NCI-H2171 treated with DMSO at 0.1 percent for 48 hours (cell line): ENCODE results near the gene MEI1.
"Not testable (repeated sequence)": the region's sequence is repeated elsewhere in the genome, so short reads cannot be mapped to it uniquely, and the experiment has no call there.

Source experiments
- DNase-seq: peaks from one replicate; lab custom pipeline; 2025; lab: John Stamatoyannopoulos, UW

Gene MEI1

GRCh38 chr22:41681616-41682015 is 17.7 kb upstream of the MEI1 start:
- DNase-seq = no peak

DNA sequence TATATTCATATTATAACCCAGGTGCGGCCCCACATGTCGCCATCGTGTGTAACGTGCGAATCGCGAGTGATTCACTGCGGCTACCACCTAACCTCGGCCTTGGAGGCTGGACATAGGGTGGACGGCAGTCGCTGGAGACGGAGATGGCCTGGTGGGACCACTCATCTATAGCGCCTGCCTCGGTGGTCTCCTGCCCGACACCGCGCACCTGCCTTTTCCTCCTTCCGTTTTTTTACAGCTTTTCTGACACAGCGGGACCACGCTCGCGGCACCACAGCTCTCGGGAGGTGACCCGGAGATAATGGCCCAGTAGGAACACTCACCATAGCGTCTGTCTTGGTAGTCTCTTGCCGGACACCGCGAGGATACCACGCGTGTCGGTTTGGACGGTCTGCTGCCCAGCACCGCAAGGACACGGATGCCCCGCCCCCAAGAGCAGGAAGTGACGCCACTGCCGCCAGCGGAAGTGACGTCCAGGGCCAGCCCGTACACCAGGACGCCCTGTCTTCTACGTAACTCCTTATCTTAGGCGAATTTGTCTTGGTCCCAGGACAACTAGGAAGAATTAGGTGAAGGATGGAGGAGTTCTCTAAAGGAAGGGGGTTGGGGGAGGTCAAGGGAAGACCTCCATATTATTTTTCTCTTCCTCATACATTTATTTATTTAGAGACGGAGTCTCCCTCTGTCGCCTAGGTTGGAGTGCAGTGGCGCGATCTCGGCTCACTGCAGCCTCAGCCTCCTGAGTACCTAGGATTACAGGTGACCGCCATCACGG is 17.1 kb upstream of the MEI1 start:
- peak; percentile 77 for DNase-seq

- no peak for DNase-seq
Measured at GRCh38 chr22:41683052-41683451, 16.3 kb upstream of the MEI1 start.

DNA sequence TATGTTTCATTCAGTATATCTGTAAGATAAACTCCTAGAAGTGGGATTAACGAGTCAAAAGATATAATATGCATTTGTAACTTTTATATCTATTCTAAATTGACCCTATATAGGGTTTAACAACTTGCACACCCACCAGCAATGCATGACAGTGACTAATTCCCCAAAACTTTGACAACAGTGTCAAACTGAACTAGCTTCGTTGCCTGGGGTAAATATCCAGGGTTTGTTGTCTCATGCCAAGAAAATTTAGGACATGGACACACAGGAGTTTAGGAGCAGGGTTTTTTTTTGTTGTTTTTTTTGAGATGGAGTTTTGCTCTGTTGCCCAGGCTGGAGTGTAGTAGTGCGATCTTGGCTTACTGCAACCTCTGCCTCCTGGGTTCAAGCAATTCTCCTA is 15.7 kb upstream of the MEI1 start:
- no peak for DNase-seq

- DNase-seq = no peak
Measured at GRCh38 chr22:41684194-41684593, 15.1 kb upstream of the MEI1 start.

DNA sequence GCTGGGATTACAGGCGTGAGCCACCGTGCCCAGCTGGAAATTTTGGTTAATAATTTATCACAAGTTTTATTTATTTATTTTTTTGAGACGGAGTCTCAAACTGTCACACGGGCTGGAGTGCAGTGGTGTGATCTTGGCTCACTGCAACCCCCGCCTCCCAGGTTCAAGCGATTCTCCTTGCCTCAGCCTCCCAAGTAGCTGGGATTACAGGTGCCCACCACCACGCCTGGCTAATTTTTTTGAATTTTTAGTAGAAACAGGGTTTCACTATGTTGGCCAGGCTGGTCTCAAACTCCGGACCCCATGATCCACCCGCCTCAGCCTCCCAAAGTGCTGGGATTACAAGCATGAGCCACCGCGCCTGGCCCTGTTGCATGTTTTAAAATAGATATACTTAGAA is 12.4 kb upstream of the MEI1 start:
- DNase-seq = not testable (repeated sequence)

DNA sequence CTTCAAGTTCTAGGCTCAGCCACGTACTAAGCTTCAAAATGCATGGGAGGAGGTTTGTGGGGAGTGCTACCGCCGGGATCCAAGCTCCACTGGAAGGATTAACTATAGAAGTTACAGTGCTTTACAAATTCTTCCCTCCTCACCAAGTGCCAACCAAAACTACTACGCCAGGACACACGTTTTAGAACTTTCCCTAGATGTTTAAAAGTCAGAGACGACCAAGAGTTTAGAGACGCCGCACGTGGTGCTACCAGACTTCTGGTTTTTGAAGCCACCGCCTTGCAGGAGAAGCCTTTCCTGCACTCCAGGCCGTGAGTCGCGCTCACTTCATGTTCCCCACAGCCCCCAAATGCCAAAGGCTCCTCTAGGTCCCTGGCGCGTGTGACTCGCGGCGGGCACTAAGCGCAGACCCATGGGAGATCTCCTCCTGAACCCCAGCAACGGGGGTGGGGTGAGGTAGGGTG is 11.4 kb upstream of the MEI1 start:
- no peak for DNase-seq

- DNase-seq = peak; percentile 91
Measured at GRCh38 chr22:41688365-41689211, 10.7 kb upstream of the MEI1 start, which contains the start of gene SNU13. SNU13 (minus strand) TSS chr22:41688867; CDS start chr22:41688796, 71 bp downstream.

GRCh38 chr22:41690476-41690875 is 8.8 kb upstream of the MEI1 start:
- DNase-seq = no peak

GRCh38 chr22:41695211-41695610 is 4.1 kb upstream of the MEI1 start:
- DNase-seq = no peak

DNA sequence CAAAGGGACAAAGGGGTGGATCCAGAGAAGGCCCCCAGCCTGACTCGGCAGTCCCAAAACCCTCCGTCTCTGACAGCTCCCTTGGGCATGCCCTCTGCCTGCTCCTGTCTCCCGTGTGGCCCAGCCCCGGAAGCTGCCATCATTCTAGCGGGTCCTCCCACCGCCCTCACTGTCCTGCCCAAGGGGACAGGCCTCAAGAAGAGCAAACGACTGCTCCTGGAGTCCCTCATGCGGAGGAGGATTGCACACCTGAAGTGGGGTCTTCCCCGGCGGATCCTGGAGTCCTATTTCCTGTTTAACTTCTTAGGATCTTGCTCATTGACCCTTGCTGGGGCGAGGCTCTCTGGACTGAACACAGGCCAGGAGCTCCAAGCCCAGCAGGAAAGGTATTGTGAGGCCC is 2.6 kb upstream of the MEI1 start:
- DNase-seq = no peak

- peak; percentile 83 for DNase-seq
Measured at GRCh38 chr22:41697126-41697775, 2.1 kb upstream of the MEI1 start.

DNA sequence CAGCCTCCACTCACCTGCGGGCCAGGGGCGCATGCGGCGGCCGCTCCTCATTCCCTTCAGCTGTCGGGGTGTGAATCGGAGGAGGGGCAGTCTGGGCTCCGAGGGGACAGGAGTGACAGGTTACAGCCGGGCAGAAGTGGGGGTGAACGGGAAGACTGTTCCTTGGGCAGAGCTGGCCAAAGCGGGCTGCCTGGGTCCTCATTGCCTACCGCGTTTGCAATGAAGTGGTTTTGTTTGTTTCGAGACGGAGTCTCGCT is 733 bp downstream of the MEI1 start:
- DNase-seq = no peak

DNA sequence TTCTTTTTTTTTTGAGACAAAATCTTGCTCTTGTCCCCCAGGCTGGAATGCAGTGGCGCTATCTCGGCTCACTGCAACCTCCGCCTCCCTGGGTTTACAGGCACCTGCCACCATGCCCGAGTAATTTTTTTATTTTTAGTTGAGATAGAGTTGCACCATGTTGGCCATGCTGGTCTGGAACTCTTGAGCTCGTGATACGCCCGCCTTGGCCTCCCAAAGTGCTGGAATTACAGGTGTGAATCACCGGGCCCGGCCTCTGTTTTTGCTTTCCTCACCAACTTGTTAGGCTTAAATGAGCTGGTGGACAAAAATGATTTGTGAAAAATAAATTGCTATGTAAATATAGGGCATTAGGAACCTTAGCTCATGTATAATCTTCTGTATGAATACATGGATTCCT is 3.5 kb downstream of the MEI1 start:
- DNase-seq = no peak

DNA sequence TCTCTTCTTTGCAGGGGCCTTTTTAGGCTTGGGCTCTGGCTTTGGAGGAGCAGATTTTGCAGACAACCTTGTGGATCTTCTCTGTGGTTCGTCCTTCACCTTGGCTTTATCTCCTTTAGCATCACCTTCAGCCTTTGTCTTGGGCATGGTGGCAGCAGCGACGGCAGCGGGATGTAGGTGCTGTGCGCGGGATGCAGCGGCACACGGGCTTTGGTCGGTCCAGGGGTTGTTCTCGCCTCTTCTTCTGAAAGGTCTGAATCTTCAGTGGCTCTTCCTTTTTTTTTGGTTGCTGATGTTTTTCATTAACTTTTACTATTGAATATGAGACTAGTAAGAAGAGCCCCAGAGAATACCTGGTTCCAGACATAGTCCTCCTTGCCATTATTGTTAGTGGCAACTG is 10.0 kb downstream of the MEI1 start:
- no peak for DNase-seq

- DNase-seq = no peak
Measured at GRCh38 chr22:41713004-41713403, 13.7 kb downstream of the MEI1 start.

DNA sequence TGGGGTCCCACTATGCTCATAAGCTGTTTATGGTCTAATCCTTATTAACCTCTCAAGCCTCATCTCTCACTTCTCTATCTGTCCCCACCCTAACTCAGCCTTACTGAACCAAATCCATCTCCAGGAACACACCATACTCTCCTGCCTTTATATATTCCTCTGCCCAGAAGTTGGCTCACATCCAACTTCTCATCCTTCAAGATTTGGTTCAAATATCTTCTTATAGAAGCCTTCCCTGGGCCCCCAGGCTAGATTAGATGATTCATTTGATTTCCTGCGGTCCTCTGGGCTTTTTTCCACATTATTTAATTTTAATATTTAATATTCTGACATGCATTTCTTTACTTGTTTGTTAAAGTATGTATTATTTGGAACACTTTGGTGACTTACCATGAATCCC is 23.2 kb downstream of the MEI1 start:
- no peak for DNase-seq

- DNase-seq = no peak
Measured at GRCh38 chr22:41725510-41726110, 26.3 kb downstream of the MEI1 start.

DNA sequence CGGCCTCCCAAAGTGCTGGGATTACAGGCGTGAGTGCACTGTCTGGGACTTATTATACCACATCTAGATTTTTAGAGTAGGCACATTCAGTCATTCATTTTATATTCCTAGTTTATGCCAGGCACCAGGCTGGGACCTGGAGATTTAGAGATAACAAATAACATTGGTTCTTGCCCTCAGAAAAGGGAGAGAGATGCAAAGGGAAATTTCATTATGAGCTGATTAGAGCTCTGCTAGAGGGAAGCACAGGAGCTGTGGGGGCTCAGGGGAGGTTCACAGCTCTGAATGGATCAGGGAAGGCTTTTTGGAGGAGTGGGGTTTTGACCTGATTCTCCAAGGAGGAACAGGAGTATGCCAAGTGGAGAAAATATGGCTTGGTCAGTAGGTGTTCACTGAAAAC is 32.3 kb downstream of the MEI1 start:
- no peak for DNase-seq

DNA sequence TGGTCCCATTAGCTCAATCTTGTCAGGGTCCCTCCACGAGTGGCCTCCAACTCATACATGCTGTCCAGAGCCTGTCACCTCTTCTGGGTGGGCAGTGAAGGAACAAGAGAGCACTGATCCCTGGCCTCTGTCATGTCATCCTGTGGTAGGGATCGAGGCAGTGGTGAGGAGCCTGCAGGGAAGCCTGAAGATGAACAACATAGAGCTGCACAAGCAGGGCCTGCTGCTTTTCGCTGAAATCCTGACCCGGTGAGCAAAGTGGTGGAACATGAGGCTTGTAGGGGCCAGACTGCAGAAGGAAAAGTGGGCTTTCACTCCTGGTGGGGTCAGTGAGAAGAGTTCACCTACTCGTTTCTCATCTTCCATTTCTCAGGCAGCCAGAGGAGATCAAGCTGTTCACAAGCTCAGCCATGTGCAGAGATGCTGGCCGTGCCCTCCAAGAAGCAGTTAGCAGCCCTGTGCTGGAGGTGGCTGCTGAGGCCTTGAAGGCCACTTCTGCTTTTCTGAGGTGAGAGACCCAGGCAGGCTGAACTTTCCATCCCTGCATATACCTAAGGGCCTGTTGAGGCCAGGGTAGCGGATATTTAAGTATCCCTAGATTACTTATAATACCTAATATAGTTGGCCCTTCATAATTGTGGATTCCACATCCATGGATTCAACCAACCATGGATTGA is 32.9 kb downstream of the MEI1 start:
- DNase-seq = no peak

DNA sequence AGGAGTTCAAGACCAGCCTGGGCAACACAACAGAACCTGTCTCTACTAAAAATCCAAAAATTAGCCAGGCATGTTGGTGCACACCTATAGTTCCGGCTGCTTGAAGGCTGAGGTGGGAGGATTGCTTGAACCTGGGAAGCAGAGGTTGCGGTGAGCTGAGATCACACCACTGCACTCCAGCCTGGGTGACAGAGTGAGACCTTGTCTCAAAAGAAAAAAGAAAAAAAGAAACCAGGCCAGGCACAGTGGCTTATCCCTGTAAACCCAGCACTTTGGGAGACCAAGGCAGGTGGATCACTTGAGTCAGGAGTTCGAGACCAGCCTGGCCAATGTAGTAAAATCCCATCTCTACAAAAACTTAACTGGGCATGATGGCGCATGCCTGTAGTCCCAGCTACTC is 33.9 kb downstream of the MEI1 start:
- not testable (repeated sequence) for DNase-seq

GRCh38 chr22:41739576-41739975 is 40.3 kb downstream of the MEI1 start:
- no peak for DNase-seq
